GM21360 (cell line): ENCODE measurements around the gene CUTA.

Experiments
- ATAC-seq: cut with Tn5 transposase; IDR thresholded peaks from one replicate; pipeline ENCODE4 v1.9.1; 2021; ENCODE audit warnings: mild to moderate bottlenecking, moderate library complexity; ENCODE audit not compliant: unreplicated experiment

The CUTA gene

DNA sequence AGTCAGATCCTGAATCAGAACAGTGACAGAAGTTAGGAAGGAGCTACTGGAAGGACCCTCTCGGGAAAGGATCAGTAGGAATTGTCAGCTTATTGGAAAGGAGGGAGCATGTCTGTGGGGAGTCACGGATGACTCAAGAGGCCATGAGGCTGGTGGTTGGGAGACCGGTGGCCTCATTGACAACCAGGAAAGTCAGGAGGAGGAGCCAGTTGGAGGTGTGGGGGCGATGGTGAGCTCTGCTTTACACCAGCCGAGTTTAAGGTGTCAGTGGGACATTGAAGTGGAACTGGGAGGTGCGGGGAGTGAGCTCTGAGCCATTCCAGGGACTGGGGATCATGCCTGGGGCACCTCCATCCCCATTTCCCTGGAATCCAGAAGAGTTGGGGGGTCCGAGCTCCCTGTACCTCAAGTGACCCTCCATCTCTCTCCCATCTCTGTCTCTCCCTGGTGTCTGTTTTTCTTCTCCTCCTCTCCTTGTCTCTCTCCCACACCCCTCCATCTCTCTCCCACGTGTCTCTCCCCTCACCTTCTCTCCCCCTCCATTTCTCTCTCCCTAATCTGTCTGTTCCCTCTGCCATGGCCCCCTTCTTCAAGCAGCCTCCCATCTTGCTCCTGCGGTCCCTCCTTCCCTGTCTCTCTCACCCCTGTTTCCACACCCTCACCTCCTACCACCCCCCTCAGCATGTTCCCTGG is 22.2 kb upstream of the CUTA start:
- no peak for ATAC-seq

DNA sequence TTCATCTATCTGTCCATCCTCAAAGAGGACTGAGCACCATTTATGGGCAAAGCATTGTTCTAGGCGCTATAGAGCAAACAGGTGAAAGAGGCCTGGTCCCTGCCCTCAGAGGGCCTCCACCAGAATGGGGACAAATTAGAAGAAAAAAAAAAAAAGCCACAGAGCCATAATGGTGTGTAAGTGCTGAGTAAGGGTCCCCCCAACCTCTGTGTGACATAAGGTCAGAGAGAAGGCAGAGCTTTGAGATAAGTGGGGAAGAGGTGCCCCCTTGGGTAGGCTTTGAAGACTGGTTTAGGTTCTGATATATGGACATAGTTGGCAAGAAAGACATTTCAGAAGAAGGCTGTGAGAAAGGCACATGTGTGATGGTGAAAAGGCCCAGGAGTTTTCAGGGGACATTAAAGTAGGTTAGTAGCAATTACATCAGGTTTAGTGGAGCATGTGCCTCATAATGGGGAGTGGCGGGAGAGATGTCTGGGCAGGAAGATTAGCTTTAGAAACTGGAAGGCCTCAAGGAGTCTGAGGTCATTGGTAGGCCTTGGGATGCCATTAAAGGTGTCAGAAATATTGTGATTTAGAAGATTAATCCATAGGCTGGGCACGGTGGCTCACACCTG is 21.2 kb upstream of the CUTA start:
- no peak for ATAC-seq

DNA sequence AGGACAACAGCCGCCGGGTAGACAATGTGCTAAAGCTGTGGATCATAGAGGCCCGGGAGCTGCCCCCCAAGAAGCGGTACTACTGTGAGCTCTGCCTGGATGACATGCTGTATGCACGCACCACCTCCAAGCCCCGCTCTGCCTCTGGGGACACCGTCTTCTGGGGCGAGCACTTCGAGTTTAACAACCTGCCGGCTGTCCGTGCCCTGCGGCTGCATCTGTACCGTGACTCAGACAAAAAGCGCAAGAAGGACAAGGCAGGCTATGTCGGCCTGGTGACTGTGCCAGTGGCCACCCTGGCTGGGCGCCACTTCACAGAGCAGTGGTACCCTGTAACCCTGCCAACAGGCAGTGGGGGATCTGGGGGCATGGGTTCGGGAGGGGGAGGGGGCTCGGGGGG is 19.8 kb upstream of the CUTA start:
- no peak for ATAC-seq

DNA sequence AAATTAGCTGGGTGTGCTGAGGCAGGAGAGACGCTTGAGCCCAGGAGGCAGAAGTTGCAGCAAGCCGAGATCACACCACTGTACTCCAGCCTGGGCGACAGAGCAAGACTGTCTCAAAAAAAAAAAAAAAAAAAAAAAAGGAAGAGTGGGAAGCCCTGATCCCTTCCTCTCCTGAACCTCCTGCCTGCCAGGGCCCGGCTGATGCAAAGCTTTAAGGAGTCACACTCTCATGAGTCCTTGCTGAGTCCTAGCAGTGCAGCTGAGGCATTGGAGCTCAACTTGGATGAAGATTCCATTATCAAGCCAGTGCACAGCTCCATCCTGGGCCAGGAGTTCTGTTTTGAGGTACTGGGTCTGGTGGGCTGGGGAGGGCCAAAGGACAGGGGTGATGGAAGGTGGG is 17.1 kb upstream of the CUTA start:
- no peak for ATAC-seq

DNA sequence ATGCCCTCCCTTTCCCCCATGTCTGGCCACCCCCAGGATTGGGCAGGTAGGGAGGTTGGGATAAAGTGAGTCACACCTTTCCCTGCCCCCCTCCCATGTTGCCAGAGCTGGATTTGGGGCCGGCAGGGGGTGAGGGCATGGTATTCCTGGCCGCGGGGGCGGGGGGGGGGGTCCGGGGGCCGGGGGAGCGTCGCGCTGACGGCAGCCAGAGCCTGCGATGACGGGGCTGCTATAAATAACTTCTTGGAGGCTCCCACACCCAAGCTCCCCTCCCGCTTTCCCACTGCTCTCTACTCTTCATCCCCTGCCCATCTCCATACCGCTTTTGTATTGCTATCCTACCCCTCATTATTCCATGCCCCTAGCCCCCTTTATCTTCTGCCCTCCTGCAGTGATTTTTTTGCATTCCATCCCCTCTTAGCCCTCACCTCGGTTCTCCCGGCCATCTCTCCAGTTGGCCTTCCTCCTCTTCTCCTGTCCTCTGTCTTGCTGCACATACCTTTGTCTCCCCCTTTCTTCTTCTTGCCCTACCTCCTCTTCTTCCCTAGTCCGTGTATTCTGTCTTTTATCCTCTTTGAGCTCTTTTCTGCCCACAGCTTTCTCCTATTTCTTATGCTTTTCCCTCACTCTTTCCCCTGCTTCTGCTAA is 15.8 kb upstream of the CUTA start:
- ATAC-seq = no peak

DNA sequence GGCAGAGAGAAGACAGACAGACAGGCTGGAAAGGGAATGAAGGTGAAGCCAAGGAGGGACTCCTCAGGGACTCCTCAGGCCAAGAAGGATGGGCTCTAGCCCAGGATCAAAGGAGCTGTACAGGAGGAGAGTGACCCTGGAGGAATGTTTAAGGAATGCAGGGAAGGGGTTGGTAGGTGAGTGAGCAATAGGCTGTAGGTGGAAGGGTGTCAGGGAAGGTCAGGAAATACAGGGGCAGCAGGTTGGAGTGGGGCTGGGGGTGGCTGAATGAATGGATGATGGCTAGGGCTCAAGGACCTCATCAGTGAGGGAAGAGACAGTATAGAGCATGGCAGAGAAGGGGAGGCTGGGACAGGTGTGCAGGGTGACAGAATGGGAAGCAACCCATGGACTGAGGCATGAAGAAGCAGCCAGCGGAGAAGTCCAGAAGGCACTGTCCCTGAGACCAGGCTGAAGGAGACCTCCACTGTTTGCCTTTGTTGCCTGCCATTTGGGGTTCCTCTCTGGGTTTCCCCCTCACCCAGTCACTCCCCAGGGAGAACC is 15.2 kb upstream of the CUTA start:
- no peak for ATAC-seq

DNA sequence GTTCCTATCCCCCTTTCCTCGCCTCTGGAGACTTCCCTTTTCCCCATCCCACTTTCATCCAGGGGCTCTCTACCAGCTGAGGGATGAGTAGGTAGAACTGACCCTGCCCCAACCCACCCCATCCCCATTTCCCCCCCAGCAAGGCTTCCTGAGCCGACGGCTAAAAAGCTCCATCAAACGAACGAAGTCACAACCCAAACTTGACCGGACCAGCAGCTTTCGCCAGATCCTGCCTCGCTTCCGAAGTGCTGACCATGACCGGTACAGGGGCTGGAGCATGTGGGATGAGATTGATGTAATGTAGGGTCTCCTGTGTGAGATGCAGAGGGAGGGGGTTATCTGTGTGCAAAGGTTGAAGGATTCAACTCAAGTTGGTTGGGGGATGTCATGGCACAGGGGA is 14.6 kb upstream of the CUTA start:
- ATAC-seq = no peak

DNA sequence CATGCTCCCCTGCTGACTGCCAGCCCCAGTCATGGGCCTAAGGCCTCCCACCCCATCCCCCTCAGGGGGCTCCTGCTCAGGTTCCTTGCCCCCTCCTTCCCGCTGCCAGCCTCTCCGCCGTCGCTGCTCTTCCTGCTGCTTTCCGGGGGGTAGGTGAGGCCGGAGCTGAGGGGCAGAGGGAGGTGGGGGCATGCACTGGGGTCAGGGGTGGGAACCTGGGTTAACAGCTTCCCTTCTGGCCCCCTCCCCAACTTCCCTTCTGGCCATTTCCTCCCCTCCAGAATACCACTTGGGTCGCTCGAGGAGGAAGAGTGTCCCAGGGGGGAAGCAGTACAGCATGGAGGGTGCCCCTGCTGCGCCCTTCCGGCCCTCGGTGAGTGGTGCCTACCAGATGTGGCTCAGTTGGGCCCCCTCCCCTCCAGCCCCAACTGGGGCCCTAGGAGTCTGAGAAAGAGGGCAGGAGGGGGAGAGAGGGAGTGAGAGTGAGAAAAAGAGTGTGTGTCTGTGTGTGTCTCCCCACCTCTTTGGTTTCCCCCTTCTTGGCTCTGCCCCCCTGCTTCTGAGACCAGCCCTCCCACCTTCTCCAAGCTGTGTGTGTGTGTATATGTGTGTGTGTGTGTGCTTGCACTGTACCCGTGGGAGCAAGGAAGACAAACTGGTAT is 14.1 kb upstream of the CUTA start:
- ATAC-seq = no peak

DNA sequence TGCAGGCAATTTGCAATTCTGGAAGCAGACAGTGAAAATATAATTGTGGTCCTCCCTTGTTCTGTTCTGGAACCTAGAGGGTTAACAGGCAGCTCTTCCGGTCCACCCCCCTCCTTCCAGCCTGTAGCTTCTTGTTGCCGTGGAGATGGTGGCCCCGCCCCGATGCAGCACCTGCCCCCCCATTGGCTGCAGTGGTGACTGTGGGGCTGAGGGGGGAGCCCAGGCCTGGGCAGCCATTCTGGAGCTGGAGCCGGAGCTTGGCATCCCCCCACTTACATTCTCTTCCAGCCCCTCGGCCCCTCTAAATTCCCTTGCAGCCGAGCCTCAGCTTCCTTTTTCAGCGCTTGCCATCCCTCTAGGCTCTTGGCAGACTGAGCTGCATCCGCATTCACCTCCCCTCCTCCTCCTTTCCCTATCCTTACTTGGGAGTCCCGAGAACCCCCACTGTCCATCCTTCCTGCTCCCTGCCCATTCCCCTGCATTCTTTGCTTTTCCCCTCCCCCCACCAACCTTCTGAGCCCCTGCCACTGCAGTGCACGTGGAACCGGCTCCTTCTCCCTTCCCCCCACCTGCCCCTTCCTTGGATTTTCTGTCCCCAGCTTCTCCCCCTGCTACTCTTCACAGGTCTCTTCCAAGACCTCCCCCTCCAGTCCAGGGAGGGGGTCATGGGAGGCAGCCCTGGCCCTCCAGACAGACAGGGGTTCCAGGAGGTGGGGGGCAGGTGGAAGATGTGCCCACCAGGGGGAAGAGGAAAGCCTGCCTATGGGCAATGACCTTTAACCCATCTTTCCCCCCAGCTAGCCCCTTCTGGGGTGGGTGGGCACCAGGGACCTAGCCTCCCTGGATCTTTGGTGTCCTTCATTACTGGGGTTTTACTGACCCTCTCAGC is 13.3 kb upstream of the CUTA start:
- ATAC-seq = no peak

DNA sequence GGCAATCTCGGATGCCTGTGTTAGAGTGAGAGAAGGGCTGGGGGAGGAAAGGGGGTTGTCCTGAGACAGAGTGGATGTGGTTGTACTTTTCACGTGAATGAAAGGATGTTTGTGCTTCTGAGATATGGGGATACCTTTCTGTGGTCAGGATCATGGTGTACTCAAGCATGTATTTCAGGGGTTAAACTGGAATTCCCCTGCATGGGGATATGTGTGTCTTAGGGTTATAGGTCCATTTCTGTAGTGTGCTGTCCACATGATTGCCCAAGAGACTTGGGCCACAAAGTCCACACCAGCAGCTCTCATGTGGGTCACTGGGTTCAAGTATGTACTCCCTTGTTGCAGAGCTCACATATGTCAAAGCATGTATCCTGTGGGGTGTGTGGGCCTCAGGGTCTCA is 12.4 kb upstream of the CUTA start:
- ATAC-seq = no peak

DNA sequence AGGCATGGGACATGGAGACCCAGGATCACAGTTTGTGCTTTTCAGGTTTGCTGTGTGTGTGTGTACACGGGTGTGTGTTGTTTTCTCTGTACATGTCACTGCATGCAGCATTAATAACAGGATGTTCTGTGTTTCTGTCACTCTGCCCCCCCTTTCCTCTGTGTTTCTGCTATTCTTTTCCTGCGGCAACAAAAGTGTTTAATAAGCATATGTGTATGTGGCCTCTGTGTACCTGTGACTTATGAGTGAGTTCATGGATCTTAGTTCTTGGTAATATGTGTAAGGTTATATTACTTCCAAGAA is 11.8 kb upstream of the CUTA start:
- no peak for ATAC-seq

DNA sequence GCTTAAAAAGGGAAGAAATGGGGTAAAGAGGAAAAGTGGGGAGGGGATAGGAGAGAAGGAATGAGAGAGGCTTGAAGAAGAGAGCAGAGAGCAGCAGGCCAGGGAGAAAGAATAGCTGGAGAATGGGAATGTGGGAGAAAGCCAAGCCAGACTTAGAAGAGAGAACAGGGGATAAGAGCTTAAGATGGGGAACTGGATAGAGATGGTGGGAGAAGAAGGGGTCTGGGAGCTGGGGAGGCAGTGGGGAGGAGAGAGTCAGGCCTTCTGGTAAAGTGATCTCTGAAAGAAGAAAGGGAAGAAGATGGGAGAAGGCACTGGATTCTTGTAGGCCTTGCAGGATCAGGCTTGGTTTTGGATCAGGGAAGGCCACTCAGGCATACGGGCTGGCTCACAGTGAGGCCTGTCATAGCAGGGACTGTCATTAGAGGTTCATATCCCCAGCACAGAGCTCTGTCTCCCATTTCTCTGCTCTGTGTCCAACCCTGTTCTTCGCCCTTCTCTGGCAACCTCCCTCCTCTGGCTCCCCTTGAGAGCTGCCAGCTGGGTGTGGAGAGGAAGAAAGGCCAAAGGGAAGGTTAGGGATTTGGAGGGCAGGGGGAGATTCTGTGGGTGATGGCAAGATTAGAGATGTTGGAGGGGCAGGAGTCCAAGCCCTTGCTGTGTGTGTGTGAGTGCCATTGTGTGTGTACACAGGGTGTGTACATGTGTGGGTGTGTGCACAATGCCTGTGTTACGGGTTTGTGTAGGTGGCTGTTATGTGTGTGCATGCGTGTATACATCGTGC is 11.3 kb upstream of the CUTA start:
- ATAC-seq = no peak

DNA sequence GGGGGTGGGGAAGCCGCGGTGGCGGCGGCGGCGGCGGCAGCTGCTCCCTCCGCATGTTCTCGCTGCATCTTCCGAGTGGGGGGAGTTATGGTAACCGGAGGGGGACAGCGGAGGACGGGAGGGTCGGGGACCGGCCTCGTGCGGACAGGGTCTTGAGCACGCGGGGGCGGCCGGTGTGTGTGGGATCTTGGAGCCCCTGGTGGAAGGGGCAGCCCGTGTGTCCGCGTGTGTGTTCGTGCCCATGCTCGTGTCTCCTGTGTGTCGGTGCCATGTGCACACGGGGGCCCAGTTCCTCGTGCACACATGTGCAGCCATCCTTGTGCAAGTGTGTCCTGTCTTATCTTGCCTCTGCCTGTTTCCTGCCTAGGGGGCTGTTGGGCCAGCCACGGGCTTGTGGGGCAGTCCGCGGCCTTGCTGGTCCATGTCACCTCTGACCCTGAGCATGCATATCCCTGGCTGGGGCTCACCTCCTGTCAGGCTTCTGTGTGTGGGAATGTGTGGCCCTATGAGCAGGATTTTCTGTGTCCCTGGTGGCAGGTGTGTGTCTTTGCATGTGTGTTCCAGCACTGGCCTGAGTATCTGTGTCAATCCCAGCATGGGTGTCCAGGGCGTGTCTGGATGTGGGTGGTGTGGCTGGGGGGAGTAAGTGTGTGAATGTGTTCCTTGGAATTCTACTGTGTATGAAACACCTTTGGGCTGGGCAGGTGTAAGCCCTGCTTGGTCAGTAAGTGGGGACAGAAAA is 10.5 kb upstream of the CUTA start:
- no peak for ATAC-seq

DNA sequence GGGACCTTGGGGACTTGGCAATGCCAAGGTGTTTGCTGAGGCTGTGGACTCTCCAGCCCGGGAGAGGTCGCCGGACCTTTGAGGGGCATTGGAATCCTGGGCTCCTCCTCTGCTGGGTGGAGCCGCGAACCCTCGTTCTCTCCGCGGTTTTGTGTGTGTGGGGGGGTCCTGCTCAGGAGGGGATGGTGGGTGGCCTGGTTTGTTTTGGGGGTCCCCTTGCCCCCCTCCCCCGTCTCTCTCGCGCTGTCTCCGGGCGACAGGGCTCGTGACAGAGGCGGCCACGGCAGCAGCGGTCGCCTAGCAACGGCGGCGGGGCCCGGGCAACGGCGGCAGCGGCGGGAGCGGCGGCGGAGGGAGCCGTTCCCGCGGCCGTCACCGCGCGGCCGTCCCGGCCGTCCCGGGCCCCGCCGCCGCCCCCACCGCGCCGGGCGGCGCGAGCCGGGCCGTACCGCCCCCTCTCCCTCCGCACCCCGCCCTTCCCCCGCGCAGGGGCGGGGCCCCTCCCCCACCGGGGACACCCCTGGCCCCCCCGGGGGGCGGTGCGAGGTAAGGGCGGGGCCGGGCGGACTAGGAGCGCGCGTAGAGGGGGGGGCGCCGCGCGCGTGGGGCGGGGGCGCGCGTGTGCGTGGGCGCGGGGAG is 9.8 kb upstream of the CUTA start:
- ATAC-seq = no peak

DNA sequence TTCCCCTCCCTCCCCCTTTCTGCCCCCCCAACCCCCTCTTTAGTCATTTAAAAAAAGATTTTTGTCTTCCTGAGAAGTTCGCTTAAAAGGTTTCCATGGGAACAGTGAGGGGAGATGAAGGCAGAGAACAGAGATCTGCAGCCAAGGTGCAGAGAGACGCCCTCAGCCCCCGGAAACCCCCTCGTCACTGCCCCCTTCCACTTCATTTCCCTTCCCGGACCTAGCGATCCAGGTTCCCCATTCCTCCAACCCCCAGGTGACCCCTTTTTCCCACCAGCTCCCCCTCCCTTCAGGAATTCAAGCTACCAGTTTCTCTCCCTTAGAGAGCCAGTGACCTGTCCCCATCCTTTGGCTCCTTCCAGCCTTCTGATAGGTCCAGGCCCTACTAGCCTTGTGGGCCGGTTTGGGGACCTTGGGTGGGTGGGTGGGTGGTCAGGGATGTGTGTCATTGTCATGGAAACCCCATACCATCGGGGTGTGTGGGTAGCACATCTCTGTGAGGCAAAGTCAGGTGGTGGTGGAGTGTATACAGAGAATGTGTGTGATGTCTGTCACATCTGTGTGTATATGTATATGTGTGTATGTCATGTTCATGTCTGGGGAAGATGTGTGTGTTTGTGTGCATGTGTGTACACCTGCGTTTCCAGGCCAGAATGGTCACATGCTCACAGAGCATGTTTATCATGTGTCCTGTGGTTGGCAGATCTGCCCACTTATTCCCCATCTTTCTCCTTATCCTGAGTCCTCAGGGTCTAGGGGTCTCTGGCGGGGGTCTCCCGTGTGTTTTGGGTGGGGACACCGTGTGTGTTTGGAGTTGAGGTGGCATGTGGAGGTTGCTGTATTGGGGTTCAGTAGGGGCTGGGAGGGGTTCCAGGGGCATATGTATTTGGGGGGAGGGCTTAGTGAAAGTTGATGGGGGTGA is 8.9 kb upstream of the CUTA start:
- ATAC-seq = no peak

DNA sequence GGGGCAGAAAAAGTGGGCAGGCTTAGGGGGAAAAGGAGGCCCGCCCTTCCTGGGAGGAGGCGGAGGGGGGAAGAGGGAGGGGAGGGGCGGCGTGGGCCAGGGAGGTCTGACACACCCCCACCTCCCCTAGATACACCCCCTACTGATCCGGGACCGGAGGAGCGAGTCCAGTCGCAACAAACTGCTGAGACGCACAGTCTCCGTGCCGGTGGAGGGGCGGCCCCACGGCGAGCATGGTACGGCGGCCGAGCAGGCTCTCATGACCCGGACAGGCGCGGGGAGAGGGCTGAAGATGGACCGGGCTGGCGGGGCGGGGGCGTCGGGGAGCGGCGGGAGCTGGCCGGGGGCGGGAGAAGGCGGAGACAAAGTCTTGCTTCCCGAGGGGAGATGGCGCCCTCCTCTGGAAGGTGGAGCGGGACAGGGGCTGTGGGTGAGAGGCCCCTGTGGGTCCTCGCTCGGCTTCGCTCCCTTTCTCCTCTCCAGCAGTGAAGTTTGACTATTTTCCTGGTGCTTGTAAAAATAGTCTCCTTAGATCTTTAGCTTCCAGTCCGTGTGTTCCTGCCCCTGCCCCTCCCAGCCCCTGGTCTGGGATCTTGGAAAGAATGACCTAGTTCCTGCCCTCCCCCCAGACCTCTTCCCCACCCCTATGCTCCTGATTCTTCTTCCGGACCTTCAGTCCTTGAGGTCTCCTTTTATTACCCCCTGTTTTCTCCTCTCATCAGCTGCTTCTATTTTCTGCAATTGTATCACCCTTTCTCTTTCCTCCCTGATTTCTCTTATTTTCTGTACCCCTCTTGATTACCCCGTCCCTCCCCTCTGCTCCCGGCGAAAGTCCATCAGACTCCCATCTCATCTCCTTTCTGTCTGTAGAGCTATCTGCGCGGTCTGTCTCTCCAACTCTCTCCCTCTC is 8.0 kb upstream of the CUTA start:
- peak; percentile 42 for ATAC-seq
